ENCODE results near the gene CDC25B.

CDC25B gene

DNA sequence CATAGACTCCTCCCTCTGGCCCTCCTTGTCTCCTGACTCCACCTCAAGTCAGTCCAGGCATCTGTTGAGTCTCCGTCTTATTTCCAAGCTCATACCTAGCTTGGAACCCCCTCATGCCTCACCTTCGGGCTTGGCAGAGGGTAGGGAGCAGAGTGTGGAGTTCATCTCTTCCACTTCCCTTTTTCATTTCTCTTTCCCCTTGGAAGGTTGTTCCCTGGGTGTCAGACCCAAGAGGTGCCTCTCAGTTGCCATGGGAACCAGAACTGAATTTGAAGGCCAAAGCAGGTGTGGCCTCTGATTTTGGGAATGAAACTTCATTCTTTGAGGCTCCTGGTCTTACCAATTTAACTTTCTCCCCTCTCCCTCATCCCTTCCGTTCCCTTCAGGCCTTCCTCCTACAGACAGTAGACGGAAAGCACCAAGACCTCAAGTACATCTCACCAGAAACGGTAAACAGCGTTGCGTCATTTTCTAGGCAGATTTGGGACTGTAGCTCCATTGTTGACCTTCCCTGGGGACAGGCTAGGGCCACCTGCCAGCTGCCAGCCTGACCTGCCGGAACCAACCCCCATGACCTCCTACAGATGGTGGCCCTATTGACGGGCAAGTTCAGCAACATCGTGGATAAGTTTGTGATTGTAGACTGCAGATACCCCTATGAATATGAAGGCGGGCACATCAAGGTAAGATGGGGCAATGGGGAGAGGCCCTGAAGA lies 6.6 kb downstream of the CDC25B start:
- ATAC-seq, result no peak
- no peak for TF ChIP-seq ZFP30 (CRISPR knock-in tag; IDR thresholded peaks at IDR 0.05)
- no peak for TF ChIP-seq ZNF565 (CRISPR knock-in tag; conservative IDR thresholded peaks at IDR 0.05; ENCODE audit: low read depth)
- TF ChIP-seq ZC3H10 (CRISPR knock-in tag; IDR thresholded peaks at IDR 0.05), result no peak
- no peak for TF ChIP-seq OSR1 (CRISPR knock-in tag; IDR thresholded peaks at IDR 0.05)
- no peak for TF ChIP-seq ARNTL (CRISPR knock-in tag; IDR thresholded peaks at IDR 0.05; ENCODE audit: borderline replicate concordance, low read depth)
- TF ChIP-seq TOX (CRISPR knock-in tag; IDR thresholded peaks at IDR 0.05; ENCODE audit: borderline replicate concordance), result no peak
- TF ChIP-seq, protein P1, sequence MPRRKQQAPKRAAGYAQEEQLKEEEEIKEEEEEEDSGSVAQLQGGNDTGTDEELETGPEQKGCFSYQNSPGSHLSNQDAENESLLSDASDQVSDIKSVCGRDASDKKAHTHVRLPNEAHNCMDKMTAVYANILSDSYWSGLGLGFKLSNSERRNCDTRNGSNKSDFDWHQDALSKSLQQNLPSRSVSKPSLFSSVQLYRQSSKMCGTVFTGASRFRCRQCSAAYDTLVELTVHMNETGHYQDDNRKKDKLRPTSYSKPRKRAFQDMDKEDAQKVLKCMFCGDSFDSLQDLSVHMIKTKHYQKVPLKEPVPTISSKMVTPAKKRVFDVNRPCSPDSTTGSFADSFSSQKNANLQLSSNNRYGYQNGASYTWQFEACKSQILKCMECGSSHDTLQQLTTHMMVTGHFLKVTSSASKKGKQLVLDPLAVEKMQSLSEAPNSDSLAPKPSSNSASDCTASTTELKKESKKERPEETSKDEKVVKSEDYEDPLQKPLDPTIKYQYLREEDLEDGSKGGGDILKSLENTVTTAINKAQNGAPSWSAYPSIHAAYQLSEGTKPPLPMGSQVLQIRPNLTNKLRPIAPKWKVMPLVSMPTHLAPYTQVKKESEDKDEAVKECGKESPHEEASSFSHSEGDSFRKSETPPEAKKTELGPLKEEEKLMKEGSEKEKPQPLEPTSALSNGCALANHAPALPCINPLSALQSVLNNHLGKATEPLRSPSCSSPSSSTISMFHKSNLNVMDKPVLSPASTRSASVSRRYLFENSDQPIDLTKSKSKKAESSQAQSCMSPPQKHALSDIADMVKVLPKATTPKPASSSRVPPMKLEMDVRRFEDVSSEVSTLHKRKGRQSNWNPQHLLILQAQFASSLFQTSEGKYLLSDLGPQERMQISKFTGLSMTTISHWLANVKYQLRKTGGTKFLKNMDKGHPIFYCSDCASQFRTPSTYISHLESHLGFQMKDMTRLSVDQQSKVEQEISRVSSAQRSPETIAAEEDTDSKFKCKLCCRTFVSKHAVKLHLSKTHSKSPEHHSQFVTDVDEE (CRISPR knock-in tag; IDR thresholded peaks at IDR 0.05), result no peak
- TF ChIP-seq, protein P2, sequence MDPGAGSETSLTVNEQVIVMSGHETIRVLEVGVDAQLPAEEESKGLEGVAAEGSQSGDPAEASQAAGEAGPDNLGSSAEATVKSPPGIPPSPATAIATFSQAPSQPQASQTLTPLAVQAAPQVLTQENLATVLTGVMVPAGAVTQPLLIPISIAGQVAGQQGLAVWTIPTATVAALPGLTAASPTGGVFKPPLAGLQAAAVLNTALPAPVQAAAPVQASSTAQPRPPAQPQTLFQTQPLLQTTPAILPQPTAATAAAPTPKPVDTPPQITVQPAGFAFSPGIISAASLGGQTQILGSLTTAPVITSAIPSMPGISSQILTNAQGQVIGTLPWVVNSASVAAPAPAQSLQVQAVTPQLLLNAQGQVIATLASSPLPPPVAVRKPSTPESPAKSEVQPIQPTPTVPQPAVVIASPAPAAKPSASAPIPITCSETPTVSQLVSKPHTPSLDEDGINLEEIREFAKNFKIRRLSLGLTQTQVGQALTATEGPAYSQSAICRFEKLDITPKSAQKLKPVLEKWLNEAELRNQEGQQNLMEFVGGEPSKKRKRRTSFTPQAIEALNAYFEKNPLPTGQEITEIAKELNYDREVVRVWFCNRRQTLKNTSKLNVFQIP (CRISPR knock-in tag; IDR thresholded peaks at IDR 0.05; ENCODE audit: borderline replicate concordance, low read depth), result no peak
- no peak for TF ChIP-seq ZNF70 (CRISPR knock-in tag; IDR thresholded peaks at IDR 0.05)
- TF ChIP-seq RARB (CRISPR knock-in tag; IDR thresholded peaks at IDR 0.05), result no peak
- TF ChIP-seq TCF4 (CRISPR knock-in tag; IDR thresholded peaks at IDR 0.05; ENCODE audit: borderline replicate concordance), result no peak
- TF ChIP-seq, protein P3, sequence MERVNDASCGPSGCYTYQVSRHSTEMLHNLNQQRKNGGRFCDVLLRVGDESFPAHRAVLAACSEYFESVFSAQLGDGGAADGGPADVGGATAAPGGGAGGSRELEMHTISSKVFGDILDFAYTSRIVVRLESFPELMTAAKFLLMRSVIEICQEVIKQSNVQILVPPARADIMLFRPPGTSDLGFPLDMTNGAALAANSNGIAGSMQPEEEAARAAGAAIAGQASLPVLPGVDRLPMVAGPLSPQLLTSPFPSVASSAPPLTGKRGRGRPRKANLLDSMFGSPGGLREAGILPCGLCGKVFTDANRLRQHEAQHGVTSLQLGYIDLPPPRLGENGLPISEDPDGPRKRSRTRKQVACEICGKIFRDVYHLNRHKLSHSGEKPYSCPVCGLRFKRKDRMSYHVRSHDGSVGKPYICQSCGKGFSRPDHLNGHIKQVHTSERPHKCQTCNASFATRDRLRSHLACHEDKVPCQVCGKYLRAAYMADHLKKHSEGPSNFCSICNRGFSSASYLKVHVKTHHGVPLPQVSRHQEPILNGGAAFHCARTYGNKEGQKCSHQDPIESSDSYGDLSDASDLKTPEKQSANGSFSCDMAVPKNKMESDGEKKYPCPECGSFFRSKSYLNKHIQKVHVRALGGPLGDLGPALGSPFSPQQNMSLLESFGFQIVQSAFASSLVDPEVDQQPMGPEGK (CRISPR knock-in tag; IDR thresholded peaks at IDR 0.05; ENCODE audit: borderline replicate concordance), result no peak
- TF ChIP-seq ISL1 (CRISPR knock-in tag; IDR thresholded peaks at IDR 0.05), result no peak
- TF ChIP-seq GLIS3 (CRISPR knock-in tag; IDR thresholded peaks at IDR 0.05), result no peak
- TF ChIP-seq CSDC2 (CRISPR knock-in tag; IDR thresholded peaks at IDR 0.05), result no peak
- TF ChIP-seq, protein P4, sequence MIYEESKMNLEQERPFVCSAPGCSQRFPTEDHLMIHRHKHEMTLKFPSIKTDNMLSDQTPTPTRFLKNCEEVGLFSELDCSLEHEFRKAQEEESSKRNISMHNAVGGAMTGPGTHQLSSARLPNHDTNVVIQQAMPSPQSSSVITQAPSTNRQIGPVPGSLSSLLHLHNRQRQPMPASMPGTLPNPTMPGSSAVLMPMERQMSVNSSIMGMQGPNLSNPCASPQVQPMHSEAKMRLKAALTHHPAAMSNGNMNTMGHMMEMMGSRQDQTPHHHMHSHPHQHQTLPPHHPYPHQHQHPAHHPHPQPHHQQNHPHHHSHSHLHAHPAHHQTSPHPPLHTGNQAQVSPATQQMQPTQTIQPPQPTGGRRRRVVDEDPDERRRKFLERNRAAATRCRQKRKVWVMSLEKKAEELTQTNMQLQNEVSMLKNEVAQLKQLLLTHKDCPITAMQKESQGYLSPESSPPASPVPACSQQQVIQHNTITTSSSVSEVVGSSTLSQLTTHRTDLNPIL (CRISPR knock-in tag; IDR thresholded peaks at IDR 0.05; ENCODE audit: low read depth), result no peak
- no peak for TF ChIP-seq PPARA (CRISPR knock-in tag; IDR thresholded peaks at IDR 0.05; ENCODE audit: borderline replicate concordance)

DNA sequence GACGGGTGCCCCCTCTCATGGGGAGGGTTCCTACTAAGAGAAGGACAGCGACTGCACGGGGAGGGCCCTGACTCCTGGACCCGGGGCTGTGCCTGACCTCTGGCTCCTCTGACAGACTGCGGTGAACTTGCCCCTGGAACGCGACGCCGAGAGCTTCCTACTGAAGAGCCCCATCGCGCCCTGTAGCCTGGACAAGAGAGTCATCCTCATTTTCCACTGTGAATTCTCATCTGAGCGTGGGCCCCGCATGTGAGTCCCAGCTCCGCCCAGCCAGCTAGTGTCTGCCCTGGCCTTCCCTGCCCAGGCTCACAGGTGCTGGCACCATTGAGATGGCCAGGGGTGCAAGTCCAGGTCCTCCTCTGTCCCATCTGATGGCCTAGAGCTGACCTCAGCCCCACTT lies 7.2 kb downstream of the CDC25B start:
- ATAC-seq, result no peak
- TF ChIP-seq, protein P4 (CRISPR knock-in tag; IDR thresholded peaks at IDR 0.05; ENCODE audit: low read depth), result no peak
- no peak for TF ChIP-seq GLIS3 (CRISPR knock-in tag; IDR thresholded peaks at IDR 0.05)
- TF ChIP-seq TOX (CRISPR knock-in tag; IDR thresholded peaks at IDR 0.05; ENCODE audit: borderline replicate concordance), result no peak
- TF ChIP-seq, protein P2 (CRISPR knock-in tag; IDR thresholded peaks at IDR 0.05; ENCODE audit: borderline replicate concordance, low read depth), result no peak
- no peak for TF ChIP-seq CSDC2 (CRISPR knock-in tag; IDR thresholded peaks at IDR 0.05)
- TF ChIP-seq, protein P3 (CRISPR knock-in tag; IDR thresholded peaks at IDR 0.05; ENCODE audit: borderline replicate concordance), result no peak
- TF ChIP-seq ZC3H10 (CRISPR knock-in tag; IDR thresholded peaks at IDR 0.05), result no peak
- no peak for TF ChIP-seq ZNF8 (CRISPR knock-in tag; IDR thresholded peaks at IDR 0.05)
- no peak for TF ChIP-seq OSR1 (CRISPR knock-in tag; IDR thresholded peaks at IDR 0.05)
- no peak for TF ChIP-seq ARNTL (CRISPR knock-in tag; IDR thresholded peaks at IDR 0.05; ENCODE audit: borderline replicate concordance, low read depth)
- no peak for TF ChIP-seq ZFP30 (CRISPR knock-in tag; IDR thresholded peaks at IDR 0.05)
- TF ChIP-seq ESRRG (CRISPR knock-in tag; IDR thresholded peaks at IDR 0.05), result no peak
- TF ChIP-seq, protein P5, sequence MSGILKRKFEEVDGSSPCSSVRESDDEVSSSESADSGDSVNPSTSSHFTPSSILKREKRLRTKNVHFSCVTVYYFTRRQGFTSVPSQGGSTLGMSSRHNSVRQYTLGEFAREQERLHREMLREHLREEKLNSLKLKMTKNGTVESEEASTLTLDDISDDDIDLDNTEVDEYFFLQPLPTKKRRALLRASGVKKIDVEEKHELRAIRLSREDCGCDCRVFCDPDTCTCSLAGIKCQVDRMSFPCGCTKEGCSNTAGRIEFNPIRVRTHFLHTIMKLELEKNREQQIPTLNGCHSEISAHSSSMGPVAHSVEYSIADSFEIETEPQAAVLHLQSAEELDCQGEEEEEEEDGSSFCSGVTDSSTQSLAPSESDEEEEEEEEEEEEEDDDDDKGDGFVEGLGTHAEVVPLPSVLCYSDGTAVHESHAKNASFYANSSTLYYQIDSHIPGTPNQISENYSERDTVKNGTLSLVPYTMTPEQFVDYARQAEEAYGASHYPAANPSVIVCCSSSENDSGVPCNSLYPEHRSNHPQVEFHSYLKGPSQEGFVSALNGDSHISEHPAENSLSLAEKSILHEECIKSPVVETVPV (CRISPR knock-in tag; IDR thresholded peaks at IDR 0.05), result no peak
- TF ChIP-seq, protein P1 (CRISPR knock-in tag; IDR thresholded peaks at IDR 0.05), result no peak
